AG04450 (cell line): ENCODE results near the gene PCGF1. TPM values are rescaled to one million over a fixed set of nuclear protein-coding genes. Genes with fewer than 3 reads are reported as not detected.
A peak's percentile ranks its signal among the peaks of the same experiment; 100 is the strongest.

Source experiments
- CTCF ChIA-PET: fragments of 300-600, 350-600 bp; formaldehyde crosslinking; extraction: SDS; loops from one replicate; lab custom pipeline; 2022; ENCODE audit warnings: antibody characterized with exemption, inconsistent platforms; lab: Charles Lee
- POLR2A ChIA-PET: fragments of 350-600 bp; formaldehyde crosslinking; extraction: SDS; loops from one replicate; lab custom pipeline; 2021; ENCODE audit warnings: antibody characterized with exemption, inconsistent platforms; lab: Yijun Ruan, JAX
- DNase-seq: peaks from one replicate; pipeline ENCODE4 v3.0.0-alpha.2; 2011; ENCODE audit warnings: low read depth, low spot score
- H3K27ac ChIP-seq: one replicate; pipeline ENCODE4 v1.5.1; 2012; ENCODE audit warnings: low read depth, low read length, control low read depth
- H3K27me3 ChIP-seq: one replicate; pipeline ENCODE4 v1.6.0; 2012; ENCODE audit warnings: low read length; ENCODE audit not compliant: control insufficient read depth, insufficient read depth
- H3K4me3 ChIP-seq: 2 replicates; pipeline ENCODE4 v1.5.1; 2011; ENCODE audit warnings: mild to moderate bottlenecking, low read depth, low read length, control low read depth
- H3K9me3 ChIP-seq: 2 replicates; pipeline ENCODE4 v1.5.1; 2012; ENCODE audit warnings: low read length; ENCODE audit not compliant: control insufficient read depth, insufficient read depth
- polyA plus RNA-seq: library from polyadenylated mRNA; depleted of rRNA; stranded (reverse); fragments of >200 nt; gene quantifications from 2 replicates; pipeline ENCODE4 v1.2.3, GENCODE V29; 2011; rRNA removed
- TF ChIP-seq, protein P1 (sequence below): IDR thresholded peaks from 2 replicates; pipeline ENCODE4 v1.5.1; 2011; ENCODE audit warnings: low read depth, low read length, control low read depth, inconsistent platforms

The PCGF1 gene
- polyA plus RNA-seq, 1 experiment, result 20.9 TPM

DNA sequence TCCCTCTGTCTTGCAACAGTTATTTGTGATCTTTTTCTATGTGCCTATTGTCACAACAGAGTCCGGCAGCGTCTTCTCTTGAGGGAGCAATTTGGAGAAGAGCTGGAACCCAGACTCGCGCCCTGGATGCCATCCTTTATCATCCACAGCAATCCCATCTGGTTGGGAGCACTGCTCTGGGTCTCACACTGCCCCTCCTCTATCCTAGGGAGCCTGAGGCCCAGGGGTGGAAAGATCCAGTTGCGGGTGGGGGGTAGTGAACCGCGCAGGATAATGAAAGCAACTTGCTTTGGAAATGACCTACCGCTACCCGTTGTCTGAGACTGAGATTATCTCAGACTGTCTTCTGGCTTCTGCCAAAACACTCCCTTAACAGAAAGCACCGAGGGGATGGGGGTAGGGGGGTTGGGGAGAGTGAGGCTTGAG, 48.5 kb downstream of the PCGF1 start:
- H3K4me3 ChIP-seq, result peak overlapping the region; percentile 68
- H3K9me3 ChIP-seq, result no peaks in the 10 kb centered on the region; the same call in 1 of the 2 replicates
- DNase-seq, result no peak
- ChIA-PET POLR2A (interaction anchor here (0.6 to 2.2 kb wide), 4 partner anchors 13 to 72 kb away, joined by 3 to 13 read pairs (median 6); partner anchors contain the start of genes AUP1, HTRA2 and MRPL53), CTCF (interaction anchor here (1.4 to 2.7 kb wide), 5 partner anchors 24 to 129 kb away, joined by 3 to 6 read pairs (median 4); partner anchors contain the start of genes CCDC142 and TTC31)
- peak overlapping the region; percentile 49 for H3K27ac ChIP-seq
- TF ChIP-seq, protein P1, sequence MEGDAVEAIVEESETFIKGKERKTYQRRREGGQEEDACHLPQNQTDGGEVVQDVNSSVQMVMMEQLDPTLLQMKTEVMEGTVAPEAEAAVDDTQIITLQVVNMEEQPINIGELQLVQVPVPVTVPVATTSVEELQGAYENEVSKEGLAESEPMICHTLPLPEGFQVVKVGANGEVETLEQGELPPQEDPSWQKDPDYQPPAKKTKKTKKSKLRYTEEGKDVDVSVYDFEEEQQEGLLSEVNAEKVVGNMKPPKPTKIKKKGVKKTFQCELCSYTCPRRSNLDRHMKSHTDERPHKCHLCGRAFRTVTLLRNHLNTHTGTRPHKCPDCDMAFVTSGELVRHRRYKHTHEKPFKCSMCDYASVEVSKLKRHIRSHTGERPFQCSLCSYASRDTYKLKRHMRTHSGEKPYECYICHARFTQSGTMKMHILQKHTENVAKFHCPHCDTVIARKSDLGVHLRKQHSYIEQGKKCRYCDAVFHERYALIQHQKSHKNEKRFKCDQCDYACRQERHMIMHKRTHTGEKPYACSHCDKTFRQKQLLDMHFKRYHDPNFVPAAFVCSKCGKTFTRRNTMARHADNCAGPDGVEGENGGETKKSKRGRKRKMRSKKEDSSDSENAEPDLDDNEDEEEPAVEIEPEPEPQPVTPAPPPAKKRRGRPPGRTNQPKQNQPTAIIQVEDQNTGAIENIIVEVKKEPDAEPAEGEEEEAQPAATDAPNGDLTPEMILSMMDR, result no peak
- no peaks in the 10 kb centered on the region for H3K27me3 ChIP-seq

DNA sequence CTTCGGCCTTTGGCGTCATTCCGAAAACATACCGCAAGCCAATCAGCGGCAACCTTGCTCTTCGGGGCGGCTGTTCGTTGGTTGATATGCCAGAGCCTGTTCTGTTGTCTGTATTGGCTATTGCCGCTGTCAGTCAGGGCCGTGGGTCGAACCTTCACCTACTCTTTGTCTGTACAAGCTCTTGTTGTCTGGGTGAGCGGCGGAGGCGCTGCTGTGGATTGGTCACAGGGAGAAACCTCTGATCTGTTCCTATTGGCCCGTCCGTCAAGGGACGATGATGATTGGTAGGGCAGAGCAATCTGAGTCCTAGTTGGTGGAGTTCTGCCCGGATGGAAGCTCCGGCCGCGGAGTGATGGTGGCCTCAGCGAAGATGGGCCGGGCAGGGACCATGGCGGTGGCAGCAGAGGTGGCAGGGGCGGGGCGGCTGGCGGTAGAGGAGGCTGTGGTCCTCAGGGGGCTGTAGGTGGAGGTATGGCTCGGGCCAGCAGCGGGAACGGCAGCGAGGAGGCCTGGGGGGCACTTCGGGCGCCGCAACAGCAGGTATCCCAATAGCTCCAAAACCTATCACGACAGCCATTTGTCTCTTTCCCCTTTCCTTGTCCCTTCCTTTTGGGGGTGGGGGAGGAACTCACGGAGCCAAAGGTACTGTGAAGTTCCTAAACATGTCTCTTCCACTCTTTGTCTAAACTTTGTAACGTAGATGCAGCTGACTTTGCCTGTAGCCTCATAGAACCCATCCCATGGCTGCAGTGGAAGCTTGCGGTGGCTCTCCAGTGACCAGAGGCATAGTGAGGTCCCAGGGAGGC, 49.2 kb downstream of the PCGF1 start, which contains the start of gene WBP1:
TSS of gene WBP1 (plus strand) at position 307 of the 806 bp plus-strand sequence. CDS start at position 472, 165 bp downstream.
- peak within 1 kb of the TSS; percentile 68 for H3K4me3 ChIP-seq
- peak within 1 kb of the TSS; percentile 92 for H3K27ac ChIP-seq
- TF ChIP-seq, protein P1, result no peak
- no peaks in the 10 kb centered on the region for H3K27me3 ChIP-seq
- POLR2A ChIA-PET, result interaction anchor here (0.6 to 2.2 kb wide), 11 partner anchors 9 to 119 kb away, joined by 3 to 13 read pairs (median 3); partner anchors contain the start of genes AUP1, C2orf81, HTRA2 and MRPL53
- H3K9me3 ChIP-seq, result no peaks in the 10 kb centered on the region; the same call in 1 of the 2 replicates
- DNase-seq, result peak; percentile 100
- CTCF ChIA-PET, result interaction anchor here (1.4 to 2.7 kb wide), 5 partner anchors 25 to 130 kb away, joined by 3 to 6 read pairs (median 4); partner anchors contain the start of genes CCDC142 and TTC31

DNA sequence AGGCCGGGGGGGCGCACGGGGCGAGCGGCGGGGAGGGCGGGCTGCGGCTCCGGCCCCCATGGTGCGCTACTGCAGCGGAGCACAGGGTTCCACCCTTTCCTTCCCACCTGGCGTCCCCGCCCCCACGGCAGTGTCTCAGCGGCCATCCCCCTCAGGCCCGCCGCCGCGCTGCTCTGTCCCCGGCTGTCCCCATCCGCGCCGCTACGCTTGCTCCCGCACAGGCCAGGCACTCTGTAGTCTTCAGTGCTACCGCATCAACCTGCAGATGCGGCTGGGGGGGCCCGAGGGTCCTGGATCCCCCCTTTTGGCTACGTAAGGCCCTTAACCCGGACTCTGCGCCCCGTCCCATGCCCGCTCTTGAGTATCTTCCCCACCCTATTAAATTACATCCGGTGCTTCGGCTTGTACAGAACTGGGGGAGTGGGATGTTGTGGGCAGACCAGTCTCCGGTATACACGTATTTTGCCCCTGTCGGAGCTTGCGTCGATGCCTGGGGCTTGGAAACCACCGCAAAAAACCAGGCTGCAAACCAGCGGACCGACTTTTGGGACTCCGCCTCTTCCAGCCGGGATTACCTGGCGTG, 49.9 kb downstream of the PCGF1 start:
- Histone ChIP-seq H3K4me3 (peak overlapping the region; percentile 62), H3K9me3 (no peaks in the 10 kb centered on the region; the same call in 1 of the 2 replicates), H3K27me3 (no peaks in the 10 kb centered on the region), H3K27ac (peak overlapping the region; percentile 92)
- TF ChIP-seq, protein P1, result no peak
- ChIA-PET CTCF (interaction anchor here (0.7 to 2.7 kb wide), 5 partner anchors 51 to 130 kb away, joined by 4 to 9 read pairs (median 4); no protein-coding TSS in a partner anchor), POLR2A (interaction anchor here (0.6 to 2.2 kb wide), 9 partner anchors 10 to 120 kb away, joined by 3 to 13 read pairs (median 3); partner anchors contain the start of genes AUP1, C2orf81, HTRA2 and MRPL53)
- DNase-seq, result no peak

DNA sequence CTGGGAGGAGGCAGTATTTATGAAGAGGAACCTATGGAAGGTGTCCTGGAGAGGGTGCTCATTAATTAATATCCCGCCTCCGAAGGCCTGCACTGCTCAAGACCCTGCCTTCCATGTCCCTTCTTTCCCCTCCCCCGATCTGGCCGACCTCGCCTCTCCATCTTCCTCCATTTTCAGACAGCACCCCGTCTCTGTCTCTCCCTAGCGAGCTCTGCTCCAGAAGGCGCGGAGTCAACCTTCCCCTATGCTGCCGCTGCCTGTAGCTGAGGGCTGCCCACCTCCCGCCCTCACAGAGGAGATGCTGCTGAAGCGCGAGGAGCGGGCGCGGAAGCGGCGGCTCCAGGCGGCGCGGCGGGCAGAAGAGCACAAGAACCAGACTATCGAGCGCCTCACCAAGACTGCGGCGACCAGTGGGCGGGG, 50.4 kb downstream of the PCGF1 start:
- TF ChIP-seq, protein P1, result no peak
- Histone ChIP-seq H3K27ac (peak overlapping the region; percentile 73), H3K9me3 (no peaks in the 10 kb centered on the region; the same call in 1 of the 2 replicates), H3K4me3 (peak overlapping the region; percentile 62), H3K27me3 (no peaks in the 10 kb centered on the region)
- no peak for DNase-seq
- ChIA-PET CTCF (interaction anchor here (0.7 to 2.7 kb wide), 5 partner anchors 51 to 131 kb away, joined by 4 to 9 read pairs (median 4); no protein-coding TSS in a partner anchor), POLR2A (interaction anchor here (0.5 kb wide), 1 partner anchor 97 kb away, joined by 8 read pairs; the partner anchor contains the start of gene LOXL3)

Other genes with a start within 250 kb of the PCGF1 start
- gene SLC4A5, start 164.3 kb downstream of the PCGF1 start, polyA plus RNA-seq, result 0.15 and 0.25 TPM in 2 replicates
- 147 and 188 TPM in 2 replicates for gene DCTN1, start 127.4 kb downstream of the PCGF1 start, polyA plus RNA-seq
- 0.16 TPM in 2 replicates for gene C2orf81, start 86.1 kb downstream of the PCGF1 start, polyA plus RNA-seq
- 14.5 and 19.5 TPM in 2 replicates for gene WDR54, start 86.0 kb downstream of the PCGF1 start, polyA plus RNA-seq
- 12.6 and 12.7 TPM in 2 replicates for gene RTKN, start 65.8 kb downstream of the PCGF1 start, polyA plus RNA-seq
- gene INO80B, start 52.6 kb downstream of the PCGF1 start, polyA plus RNA-seq, result 4.7 and 4.8 TPM in 2 replicates
- 56.0 and 68.5 TPM in 2 replicates for gene WBP1, start 49.3 kb downstream of the PCGF1 start, polyA plus RNA-seq
- 32.8 and 38.0 TPM in 2 replicates for gene MOGS, start 42.3 kb downstream of the PCGF1 start, polyA plus RNA-seq
- gene MRPL53, start 35.0 kb downstream of the PCGF1 start, polyA plus RNA-seq, result 25.9 and 32.8 TPM in 2 replicates
- 4.5 and 4.6 TPM in 2 replicates for gene CCDC142, start 24.7 kb downstream of the PCGF1 start, polyA plus RNA-seq
- 16.4 and 17.7 TPM in 2 replicates for gene TTC31, start 24.6 kb downstream of the PCGF1 start, polyA plus RNA-seq
- gene LBX2, start 8.1 kb downstream of the PCGF1 start, polyA plus RNA-seq, result 0.76 and 0.86 TPM in 2 replicates
- gene TLX2, start 6.8 kb upstream of the PCGF1 start, polyA plus RNA-seq, result not detected in 2 replicates
- gene DQX1, start 18.5 kb upstream of the PCGF1 start, polyA plus RNA-seq, result 0.02 TPM in 1 of 2 replicates, not detected in the other
- 51.9 and 64.4 TPM in 2 replicates for gene AUP1, start 22.0 kb upstream of the PCGF1 start, polyA plus RNA-seq
- gene HTRA2, start 22.2 kb upstream of the PCGF1 start, polyA plus RNA-seq, result 20.2 and 22.4 TPM in 2 replicates
- gene LOXL3, start 46.2 kb upstream of the PCGF1 start, polyA plus RNA-seq, result 41.1 and 46.2 TPM in 2 replicates
- 16.8 and 24.4 TPM in 2 replicates for gene DOK1, start 47.0 kb upstream of the PCGF1 start, polyA plus RNA-seq
- gene M1AP, start 140.6 kb upstream of the PCGF1 start, polyA plus RNA-seq, result 0.07 and 0.10 TPM in 2 replicates
- 6.8 and 7.0 TPM in 2 replicates for gene SEMA4F, start 146.6 kb upstream of the PCGF1 start, polyA plus RNA-seq